OCI-LY7 (cell line): ENCODE measurements around the gene PDCD2L. TPM values are rescaled to one million over a fixed set of nuclear protein-coding genes. Genes with fewer than 3 reads are reported as not detected.

Experiments used
- BruUV-seq: library from RNA; stranded (reverse); fragments of 400-500 nt; replicated peaks from 2 replicates; lab custom pipeline; 2021; lab: Mats Ljungman, UMichigan
- CTCF ChIA-PET: fragments of 300-600 bp; sonication (Branson Sonifier 250); formaldehyde crosslinking; loops from one replicate; lab custom pipeline; 2022; ENCODE audit warnings: antibody characterized with exemption; ENCODE audit not compliant: unreplicated experiment; lab: Charles Lee
- POLR2A ChIA-PET: fragments of 300-600 bp; sonication (Branson Sonifier 250); formaldehyde crosslinking; loops from one replicate; lab custom pipeline; 2022; ENCODE audit warnings: antibody characterized with exemption; lab: Charles Lee
- DNase-seq: peaks from one replicate; pipeline ENCODE4 v3.0.0-alpha.2; 2015; ENCODE audit warnings: low spot score
- H2AFZ ChIP-seq: fragments of 200-600 bp; sonication (generic), shearing (Covaris generic); 2 replicates; pipeline ENCODE4 v1.6.1; 2014; ENCODE audit warnings: mild to moderate bottlenecking, antibody characterized with exemption, low read length, moderate library complexity
- H3K27ac ChIP-seq: fragments of 200-600 bp; sonication (generic); 2 replicates; pipeline ENCODE4 v1.5.1; 2014; ENCODE audit warnings: mixed run types, low read depth, mild to moderate bottlenecking, moderate library complexity, low read length, inconsistent platforms; ENCODE audit not compliant: poor library complexity, severe bottlenecking
- H3K36me3 ChIP-seq: fragments of 200-600 bp; sonication (generic); 2 replicates; pipeline ENCODE4 v1.6.1; 2014; ENCODE audit warnings: mild to moderate bottlenecking, antibody characterized with exemption, low read length, moderate library complexity, mixed read lengths; ENCODE audit not compliant: insufficient read depth
- H3K4me1 ChIP-seq: fragments of 200-600 bp; sonication (generic); 2 replicates; pipeline ENCODE4 v1.5.1; 2014; ENCODE audit warnings: mild to moderate bottlenecking, low read length; ENCODE audit not compliant: insufficient read depth, poor library complexity, severe bottlenecking
- H3K4me2 ChIP-seq: fragments of 200-600 bp; sonication (generic); 2 replicates; pipeline ENCODE4 v1.6.1; 2014; ENCODE audit warnings: mild to moderate bottlenecking, low read length
- H3K4me3 ChIP-seq: fragments of 200-600 bp; sonication (generic); 2 replicates; pipeline ENCODE4 v1.5.1; 2014; ENCODE audit warnings: mild to moderate bottlenecking, low read depth, low read length; ENCODE audit not compliant: poor library complexity, severe bottlenecking
- H3K79me2 ChIP-seq: fragments of 200-600 bp; sonication (generic); 2 replicates; pipeline ENCODE4 v1.6.1; 2016; ENCODE audit warnings: low read depth, mild to moderate bottlenecking, low read length, moderate library complexity, mixed read lengths; ENCODE audit not compliant: insufficient read depth
- H3K9me2 ChIP-seq: fragments of 200-600 bp; sonication (generic); 2 replicates; pipeline ENCODE4 v1.6.1; 2016; ENCODE audit warnings: mild to moderate bottlenecking, low read length, mixed read lengths; ENCODE audit not compliant: insufficient read depth
- H3K9me3 ChIP-seq: fragments of 200-600 bp; sonication (generic); 2 replicates; pipeline ENCODE4 v1.6.1; 2014; ENCODE audit warnings: mild to moderate bottlenecking, mixed run types, low read length, mixed read lengths
- H4K20me1 ChIP-seq: fragments of 200-600 bp; sonication (generic); 2 replicates; pipeline ENCODE4 v1.6.1; 2014; ENCODE audit warnings: mild to moderate bottlenecking, antibody characterized with exemption, low read length, moderate library complexity, mixed read lengths; ENCODE audit not compliant: insufficient read depth
- CTCF ChIP-seq: fragments of 200-600 bp; sonication (generic); conservative IDR thresholded peaks from 2 replicates; pipeline ENCODE4 v1.5.1; 2014; ENCODE audit warnings: mild to moderate bottlenecking, antibody characterized with exemption, low read length, moderate library complexity, mixed read lengths
- EZH2phosphoT487 ChIP-seq: fragments of 200-600 bp; sonication (generic); IDR thresholded peaks from 2 replicates; pipeline ENCODE4 v1.6.1; 2018; ENCODE audit warnings: low read depth, borderline replicate concordance, mild to moderate bottlenecking, mixed run types, antibody characterized with exemption, low read length, moderate library complexity, mixed read lengths
- intact Hi-C: fragments of 100-400 bp; cut with micrococcal nuclease; formaldehyde crosslinking; loops from one replicate; pipeline ENCODE4 v1.10.0; 2022; ENCODE audit not compliant: unreplicated experiment
- total RNA-seq, 2 experiments: library from RNA; depleted of rRNA in 1 of 2; stranded (reverse); fragments of >200 nt in 1 of 2; shearing (Covaris generic) in 1 of 2; gene quantifications; 2 replicates each; pipeline ENCODE4 v1.2.3, GENCODE V29; 2014 to 2022

Gene PDCD2L
- total RNA-seq, 2 experiments from 2014 or later: 27.5 to 30.0 TPM

DNA sequence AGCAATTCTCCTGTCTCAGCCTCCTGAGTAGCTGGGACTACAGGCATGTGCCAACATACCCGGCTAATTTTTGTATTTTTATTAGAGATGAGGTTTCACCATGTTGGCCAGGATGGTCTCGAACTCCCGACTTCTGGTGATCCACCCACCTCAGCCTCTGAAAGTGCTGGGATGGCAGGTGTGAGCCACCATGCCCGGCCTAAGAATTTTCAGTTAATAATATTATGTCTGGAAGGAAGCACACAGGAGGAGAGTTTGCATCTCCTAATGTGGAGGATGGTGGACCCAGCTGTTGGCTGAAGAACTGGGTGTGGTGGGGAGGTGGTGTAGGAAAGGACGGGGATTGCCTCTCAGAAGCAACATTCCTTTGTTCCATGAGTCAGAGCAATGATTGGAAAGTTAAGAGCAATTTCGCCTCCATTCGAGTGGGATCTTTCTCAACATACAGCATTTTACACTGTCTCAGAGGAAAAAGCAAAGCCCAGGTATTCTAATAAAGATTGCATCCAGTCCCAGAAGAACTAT lies 11.9 kb downstream of the PDCD2L start:
- BruUV-seq: no TSS peak
- DNase-seq: no peak
- Histone ChIP-seq H3K4me2 (no peak overlapping the region), H3K79me2 (0 out of 2 replicates have a peak, but pooled peaks cover under 1% of the 10 kb centered on the region), H3K9me3 (no peaks in the 10 kb centered on the region), H3K27ac (no peak overlapping the region), H2AFZ (no peak overlapping the region), H3K9me2 (no peaks in the 10 kb centered on the region), H3K4me3 (no peak overlapping the region), H3K4me1 (no peaks in the 10 kb centered on the region), H3K36me3 (peaks cover 97% of the 10 kb centered on the region), H4K20me1 (no peaks in the 10 kb centered on the region)
- CTCF ChIA-PET: no interaction called here
- intact Hi-C loops: no loop called here
- TF ChIP-seq CTCF (no peak), EZH2phosphoT487 (no peak)
- POLR2A ChIA-PET: interaction anchor here (0.8 to 1.5 kb wide), 2 partner anchors 11 to 12 kb away, joined by 3 read pairs; partner anchors contain the start of gene UBA2

GRCh38 chr19:34418300-34418699 lies 14.1 kb downstream of the PDCD2L start:
- no peak for DNase-seq
- no peaks in the 10 kb centered on the region for H3K79me2 ChIP-seq
- BruUV-seq: no TSS peak
- intact Hi-C loops: no loop called here
- ChIA-PET CTCF (no interaction called here), POLR2A (no interaction called here)
- H4K20me1 ChIP-seq: no peaks in the 10 kb centered on the region
- H3K27ac ChIP-seq: no peak overlapping the region
- TF ChIP-seq EZH2phosphoT487: no peak
- no peak for TF ChIP-seq CTCF
- H2AFZ ChIP-seq: no peak overlapping the region
- no peak overlapping the region for H3K4me3 ChIP-seq
- no peaks in the 10 kb centered on the region for H3K4me1 ChIP-seq
- no peaks in the 10 kb centered on the region for H3K9me3 ChIP-seq
- no peak overlapping the region for H3K4me2 ChIP-seq
- peaks cover 96% of the 10 kb centered on the region for H3K36me3 ChIP-seq
- H3K9me2 ChIP-seq: no peaks in the 10 kb centered on the region

GRCh38 chr19:34426096-34426661 lies 22.0 kb downstream of the PDCD2L start:
- Histone ChIP-seq H3K4me2 (no peak overlapping the region), H3K4me1 (peaks cover 22% of the 10 kb centered on the region), H2AFZ (no peak overlapping the region), H3K36me3 (peaks cover 78% of the 10 kb centered on the region), H3K27ac (no peak overlapping the region), H4K20me1 (peaks cover 20% of the 10 kb centered on the region), H3K79me2 (peaks cover 30% of the 10 kb centered on the region), H3K4me3 (no peak overlapping the region), H3K9me2 (no peaks in the 10 kb centered on the region), H3K9me3 (no peaks in the 10 kb centered on the region)
- ChIA-PET POLR2A (interaction anchor here (0.5 kb wide), 1 partner anchor 309 kb away, joined by 3 read pairs; no protein-coding TSS in a partner anchor), CTCF (no interaction called here)
- no peak for DNase-seq
- no TSS peak for BruUV-seq
- intact Hi-C loops: no loop called here
- TF ChIP-seq CTCF (no peak), EZH2phosphoT487 (no peak)
